Suppressor macrophage treated with lipopolysaccharide for 1 hour (primary cell): Measurements from ENCODE around the gene RILPL1.
A peak's percentile ranks its signal among the peaks of the same experiment; 100 is the strongest.
"Not testable (repeated sequence)": the region's sequence is repeated elsewhere in the genome, so short reads cannot be mapped to it uniquely, and the experiment has no call there.

Experiments used
- DNase-seq, 3 donors: peaks; one replicate each; pipeline ENCODE4 v3.0.0-alpha.2; 2020 to 2022

The RILPL1 gene

DNA sequence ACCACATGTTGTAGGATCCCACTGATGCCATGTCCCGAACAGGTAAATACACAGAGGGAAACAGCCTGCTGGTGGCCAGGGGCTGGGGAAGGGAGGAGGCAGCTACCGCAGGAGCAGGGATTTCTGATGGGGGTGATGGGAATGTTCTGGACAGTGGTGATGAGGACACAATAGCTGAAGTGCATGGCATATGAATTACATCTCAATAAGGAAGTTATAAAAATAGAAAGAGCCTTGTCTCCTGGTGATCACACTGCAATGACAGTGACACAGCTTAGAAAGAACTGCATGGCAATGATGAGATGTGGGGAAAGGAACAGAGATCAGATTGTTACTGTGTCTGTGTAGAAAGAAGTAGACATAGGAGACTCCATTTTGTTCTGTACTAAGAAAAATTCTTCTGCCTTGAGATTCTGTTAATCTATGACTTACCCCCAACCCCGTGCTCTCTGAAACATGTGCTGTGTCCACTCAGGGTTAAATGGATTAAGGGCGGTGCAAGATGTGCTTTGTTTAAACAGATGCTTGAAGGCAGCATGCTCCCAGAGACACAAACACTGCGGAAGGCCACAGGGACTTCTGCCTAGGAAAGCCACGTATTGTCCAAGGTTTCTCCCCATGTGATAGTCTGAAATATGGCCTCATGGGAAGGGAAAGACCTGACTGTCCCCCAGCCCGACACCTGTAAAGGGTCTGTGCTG lies 41.0 kb downstream of the RILPL1 start:
- peak; percentile 33 to 57 (median 53) for DNase-seq

GRCh38 chr12:123491481-123491880 lies 42.0 kb downstream of the RILPL1 start:
- DNase-seq, result no peak

GRCh38 chr12:123491056-123491455 lies 42.5 kb downstream of the RILPL1 start:
- DNase-seq, result no peak

DNA sequence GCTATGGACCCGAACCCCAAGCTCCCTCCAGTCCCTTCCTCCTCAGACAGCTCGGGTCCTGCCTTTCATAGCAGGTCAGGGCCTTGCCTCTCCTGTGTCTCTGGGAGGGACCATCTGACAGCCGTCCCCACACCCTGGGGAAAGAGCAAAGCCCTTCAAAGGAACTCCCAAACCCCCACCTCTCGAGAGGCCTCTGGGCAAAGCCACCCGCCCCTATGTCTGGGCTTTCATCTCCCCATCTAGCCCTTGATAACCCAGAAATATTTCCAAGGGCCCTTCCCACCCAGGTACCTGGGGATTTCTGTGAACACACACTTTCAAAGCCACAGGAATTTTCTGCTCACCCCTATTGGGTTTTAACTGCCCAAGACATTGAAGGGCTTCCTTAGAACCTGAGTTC lies 43.4 kb downstream of the RILPL1 start:
- DNase-seq, result no peak

- DNase-seq, result no peak
Observed at GRCh38 chr12:123489580-123489979, 43.9 kb downstream of the RILPL1 start.

DNA sequence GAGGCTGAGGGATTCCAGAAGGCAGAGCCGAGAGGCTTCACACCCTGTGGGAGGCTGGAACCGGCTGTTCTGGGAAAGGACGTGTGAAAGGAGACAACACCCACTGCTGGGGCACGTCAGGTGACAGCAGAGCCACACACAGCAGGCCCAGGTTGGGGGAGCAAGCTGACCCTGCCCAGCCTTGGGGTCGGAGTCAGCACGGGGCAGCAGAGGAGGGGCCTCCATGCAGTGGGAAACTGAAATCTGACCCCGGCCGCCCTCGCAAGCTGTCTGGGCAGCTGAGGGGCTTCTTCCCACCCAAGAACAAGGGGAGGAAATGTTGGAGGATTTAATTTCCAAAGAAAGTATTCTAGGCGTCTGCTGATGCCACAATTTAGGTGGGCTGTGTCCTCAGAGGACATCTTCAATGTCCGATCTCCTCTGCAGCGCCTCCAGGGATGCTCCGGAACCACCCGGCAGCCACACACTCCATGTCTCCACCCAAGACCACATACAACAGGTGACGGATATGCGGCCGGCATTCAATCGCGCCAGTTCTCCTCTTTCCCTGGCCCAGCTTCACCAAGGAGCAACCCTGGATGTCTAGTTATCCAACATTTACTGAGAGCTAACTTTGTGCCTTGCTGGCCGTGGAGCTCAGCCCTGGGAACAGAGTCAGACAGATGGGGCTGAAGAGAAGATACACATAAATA lies 44.8 kb downstream of the RILPL1 start:
- DNase-seq, result no peak

DNA sequence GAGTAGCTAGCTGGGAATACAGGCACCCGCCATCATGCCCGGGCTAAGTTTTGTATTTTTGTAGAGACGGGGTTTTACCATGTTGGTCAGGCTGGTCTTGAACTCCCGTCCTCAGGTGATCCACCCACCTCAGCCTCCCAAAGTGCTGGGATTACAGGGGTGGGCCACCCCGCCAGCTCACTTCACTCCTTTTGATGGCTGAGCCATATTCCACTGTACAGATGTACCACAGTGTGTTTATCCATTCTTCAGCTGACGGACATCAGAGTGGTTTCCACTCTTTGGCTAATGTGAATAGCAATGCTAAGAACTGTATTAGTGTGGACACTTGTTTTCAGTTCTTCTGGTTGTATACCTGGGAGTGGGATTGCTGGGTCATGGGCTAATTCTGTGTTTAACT lies 46.1 kb downstream of the RILPL1 start:
- DNase-seq, result no peak

- DNase-seq, result no peak
Observed at GRCh38 chr12:123485756-123486155, 47.8 kb downstream of the RILPL1 start.

GRCh38 chr12:123483602-123484248 lies 49.8 kb downstream of the RILPL1 start:
- DNase-seq, result no peak

- DNase-seq, result peak in 1 of 3 donors; percentile 22
Observed at GRCh38 chr12:123482876-123483275, 50.6 kb downstream of the RILPL1 start.

GRCh38 chr12:123481251-123481650 lies 52.3 kb downstream of the RILPL1 start:
- not testable (repeated sequence) for DNase-seq

GRCh38 chr12:123479442-123480180 lies 53.9 kb downstream of the RILPL1 start:
- DNase-seq, result no peak

GRCh38 chr12:123478762-123479161 lies 54.8 kb downstream of the RILPL1 start:
- DNase-seq, result no peak

- no peak for DNase-seq
Observed at GRCh38 chr12:123478069-123478468, 55.5 kb downstream of the RILPL1 start.

GRCh38 chr12:123475246-123475703 lies 58.2 kb downstream of the RILPL1 start:
- no peak for DNase-seq

GRCh38 chr12:123474485-123475245 lies 58.9 kb downstream of the RILPL1 start:
- no peak for DNase-seq

- DNase-seq, result no peak
Observed at GRCh38 chr12:123472438-123472849, 61.1 kb downstream of the RILPL1 start.

DNA sequence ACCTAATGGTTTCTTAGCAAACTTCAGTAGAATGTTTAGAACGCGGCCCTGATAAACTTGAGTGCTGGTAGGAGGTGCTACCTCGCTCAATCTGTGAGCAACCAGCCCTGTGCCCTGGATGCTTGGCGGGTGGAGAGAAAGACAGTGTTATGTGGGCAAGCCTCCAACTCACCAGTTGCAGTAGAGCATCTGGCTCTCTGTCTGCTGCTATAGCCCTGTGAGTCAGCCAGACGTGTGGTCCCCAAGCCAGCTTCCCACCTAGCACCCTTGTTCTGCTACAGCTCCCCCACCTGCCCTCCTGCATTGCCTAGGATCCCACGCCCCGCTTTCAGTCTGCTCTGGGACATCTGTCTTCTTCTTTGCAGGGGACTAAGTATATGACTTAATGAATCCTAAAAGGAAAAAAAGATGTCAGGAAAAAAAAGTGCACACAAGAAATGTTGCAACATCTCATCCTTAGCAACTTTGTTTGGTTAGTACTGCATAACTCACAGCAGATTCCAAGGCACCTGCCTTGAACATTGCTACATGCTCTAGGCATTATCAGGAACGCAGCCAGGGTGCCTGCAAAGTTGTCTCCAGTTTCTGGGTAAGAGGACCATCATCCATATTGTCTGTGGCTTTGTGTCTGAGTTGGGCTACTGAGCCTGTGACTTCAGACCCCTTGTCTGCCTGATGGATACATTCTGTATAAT lies 62.0 kb downstream of the RILPL1 start:
- DNase-seq, result no peak

DNA sequence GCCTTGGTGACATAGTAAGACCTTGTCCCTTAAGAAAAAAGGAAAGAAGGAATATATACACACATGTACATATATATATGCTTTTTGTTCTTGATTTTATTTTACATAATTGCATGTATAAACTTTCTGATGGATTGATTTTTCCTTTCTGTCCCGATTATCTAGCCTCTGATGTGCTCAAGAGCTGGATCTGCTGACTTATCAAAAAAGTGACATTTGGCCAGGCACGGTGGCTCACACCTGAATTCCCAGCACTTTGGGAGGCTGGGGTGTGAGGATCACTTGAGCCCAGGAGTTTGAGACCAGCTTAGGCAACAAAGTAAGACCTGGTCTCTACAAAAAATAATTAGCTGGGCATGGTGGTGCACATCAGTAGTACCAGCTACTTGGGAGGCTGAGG lies 63.5 kb downstream of the RILPL1 start:
- DNase-seq, result no peak

GRCh38 chr12:123468786-123469185 lies 64.7 kb downstream of the RILPL1 start:
- peak; percentile 28 to 31 (median 29) for DNase-seq

DNA sequence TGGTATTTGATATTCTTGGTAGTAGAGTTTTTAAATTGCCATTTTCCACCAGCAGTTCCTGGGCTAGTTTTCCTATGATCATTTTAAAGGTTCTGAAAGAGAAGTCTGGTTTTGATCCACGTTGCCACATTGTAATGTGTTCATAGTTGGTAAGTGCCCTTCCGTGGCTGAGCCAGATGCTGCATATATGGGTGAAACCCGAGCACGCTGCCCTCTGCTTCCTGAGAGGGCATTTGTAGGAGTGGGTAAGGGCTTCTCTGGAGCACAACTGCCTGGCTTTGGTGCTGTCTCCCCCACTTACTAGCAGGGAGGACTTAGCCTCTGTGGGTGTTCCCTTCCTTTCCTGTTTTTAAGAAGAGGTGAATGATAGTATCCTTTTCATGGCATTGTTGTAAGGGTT lies 68.4 kb downstream of the RILPL1 start:
- DNase-seq, result no peak

DNA sequence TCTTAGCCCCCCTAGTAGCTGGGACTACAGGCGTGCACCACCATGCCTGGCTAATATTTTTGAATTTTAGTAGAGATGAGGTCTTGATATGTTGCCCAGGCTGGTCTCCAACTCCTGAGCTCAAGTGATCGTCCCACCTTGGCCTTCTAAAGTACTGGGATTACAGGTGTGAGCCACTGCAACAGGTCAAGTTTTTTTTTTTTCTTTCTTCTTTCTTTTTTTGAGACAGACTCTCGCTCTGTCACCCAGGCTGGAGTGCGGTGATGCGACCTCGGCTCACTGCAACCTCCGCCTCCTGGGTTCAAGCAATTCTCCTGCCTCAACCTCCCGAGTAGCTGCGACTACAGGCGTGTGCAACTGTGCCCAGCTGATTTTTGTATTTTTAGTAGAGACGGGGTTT lies 70.3 kb downstream of the RILPL1 start:
- DNase-seq, result not testable (repeated sequence)
